Fibroblast of villous mesenchyme (primary cell): ENCODE measurements around the gene RAB7B. TPM values are rescaled to one million over a fixed set of nuclear protein-coding genes. Genes with fewer than 3 reads are reported as not detected.

Source experiments
- DNase-seq: peaks from one replicate; pipeline ENCODE4 v3.0.0-alpha.2; 2010; ENCODE audit warnings: low read depth
- H3K4me3 ChIP-seq: 2 replicates; pipeline ENCODE4 v1.5.1; 2011; ENCODE audit warnings: low read depth, mild to moderate bottlenecking, low read length
- CTCF ChIP-seq: IDR thresholded peaks from 2 replicates; pipeline ENCODE4 v1.5.1; 2012; ENCODE audit warnings: low read depth, mild to moderate bottlenecking, low read length; ENCODE audit not compliant: insufficient read depth
- total RNA-seq: library from RNA; depleted of rRNA; stranded (reverse); fragments of >200 nt; gene quantifications from 2 replicates; pipeline ENCODE4 v1.2.3, GENCODE V29; 2012

Gene RAB7B
- total RNA-seq, 1 donor = 5.2 TPM

GRCh38 chr1:205936311-205936710 lies 66.9 kb downstream of the RAB7B start:
- no peak overlapping the region for H3K4me3 ChIP-seq
- TF ChIP-seq CTCF = no peak
- no peak for DNase-seq

GRCh38 chr1:205935869-205936268 lies 67.3 kb downstream of the RAB7B start:
- DNase-seq = no peak
- TF ChIP-seq CTCF = no peak
- no peak overlapping the region for H3K4me3 ChIP-seq

GRCh38 chr1:205934788-205935187 lies 68.4 kb downstream of the RAB7B start:
- DNase-seq = no peak
- H3K4me3 ChIP-seq = no peak overlapping the region
- TF ChIP-seq CTCF = no peak

GRCh38 chr1:205933671-205934618 lies 69.2 kb downstream of the RAB7B start:
- TF ChIP-seq CTCF = no peak
- H3K4me3 ChIP-seq = no peak overlapping the region
- DNase-seq = peak; percentile 12

GRCh38 chr1:205932776-205933175 lies 70.4 kb downstream of the RAB7B start:
- TF ChIP-seq CTCF = no peak
- DNase-seq = no peak

GRCh38 chr1:205930799-205931281 lies 72.4 kb downstream of the RAB7B start:
- no peak for DNase-seq
- TF ChIP-seq CTCF = no peak
- H3K4me3 ChIP-seq = no peak overlapping the region

More at GRCh38 chr1:205932776-205933175, 70.4 kb downstream of the RAB7B start:
- H3K4me3 ChIP-seq = no peak overlapping the region
